Measurements from ENCODE around the gene BUD31. TPM values are rescaled to one million over a fixed set of nuclear protein-coding genes. Genes with fewer than 3 reads are reported as not detected.

BUD31 gene
- total and polyA plus RNA-seq, 2 of the 8 experiments (the other 6 are each of a cell fraction or from before 2014, with no cell fraction given) = 46.7 to 114 TPM

GRCh38 chr7:99403764-99404163 is 5.0 kb upstream of the BUD31 start:
- Histone ChIP-seq H3K4me1 (replicated peaks in 1 of 4; ENCODE audit: control insufficient read depth in 3 of 4, insufficient read depth in 4 of 4, low read length in 3 of 4) (peaks cover 0 to 3% (median under 1%) of the 10 kb centered on the region in 4 experiments; a peak in 2 of 7 replicates), H3K4ac (replicated peaks; ENCODE audit: insufficient read length, low read depth, low read length) (no peak overlapping the region), H4K8ac (ENCODE audit: extremely low read depth, insufficient read depth, low read length) (no peak overlapping the region), H4K5ac (ENCODE audit: insufficient read length, low read depth, low read length) (no peak overlapping the region), H3K27me3 (replicated peaks in 1 of 4; ENCODE audit: control insufficient read depth in 3 of 4, extremely low read depth in 1 of 4, insufficient read depth in 3 of 4, low read length in 3 of 4) (no peaks in the 10 kb centered on the region), H2AK5ac (ENCODE audit: low read depth, low read length) (no peak overlapping the region), H3K56ac (replicated peaks; ENCODE audit: insufficient read length, low read depth, low read length) (no peak overlapping the region), H2BK5ac (ENCODE audit: low read depth, low read length) (no peak overlapping the region), H3K23ac (ENCODE audit: insufficient read length) (no peak overlapping the region), H2AFZ (ENCODE audit: low read length) (no peak overlapping the region), H3K9me3 (ENCODE audit: insufficient read depth in 2 of 2, low read depth in 1 of 2, low read length in 1 of 2) (no peaks in the 10 kb centered on the region), H3K36me3 (ENCODE audit: control insufficient read depth in 2 of 4, insufficient read depth in 4 of 4, low read length in 3 of 4) (peaks cover 23 to 56% (median 46%) of the 10 kb centered on the region in 4 experiments; a peak in 7 of 8 replicates), H3K23me2 (ENCODE audit: low read depth, low read length) (peaks cover 7% of the 10 kb centered on the region), H3K18ac (ENCODE audit: extremely low read depth, low read length) (no peak overlapping the region), H4K20me1 (replicated peaks in 1 of 2; ENCODE audit: control insufficient read depth in 1 of 2, insufficient read depth in 2 of 2, low read length in 2 of 2) (peaks cover 21 to 39% of the 10 kb centered on the region in 2 experiments), H3K9ac (replicated peaks in 1 of 4; ENCODE audit: extremely low read depth in 1 of 4, low read depth in 3 of 4, low read length in 3 of 4) (no peak overlapping the region), H3K4me2 (ENCODE audit: insufficient read depth in 1 of 2, low read depth in 2 of 2, low read length in 2 of 2) (no peak overlapping the region), H3K27ac (ENCODE audit: low read depth, low read length) (no peak overlapping the region), H3K79me2 (ENCODE audit: control insufficient read depth in 1 of 2, insufficient read depth in 2 of 2, low read length in 2 of 2) (peaks cover 24 to 51% of the 10 kb centered on the region in 2 experiments), H2BK15ac (ENCODE audit: low read length) (no peak overlapping the region), H3K4me3 (ENCODE audit: extremely low read depth in 1 of 4, insufficient read depth in 2 of 4, low read depth in 3 of 4, low read length in 4 of 4) (no peak overlapping the region), H3K14ac (ENCODE audit: insufficient read length) (no peak overlapping the region), H2BK120ac (replicated peaks; ENCODE audit: low read depth, low read length) (no peak overlapping the region), H2BK20ac (ENCODE audit: low read length) (no peak overlapping the region), H4K91ac (replicated peaks; ENCODE audit: insufficient read length, low read length) (no peak overlapping the region), H2BK12ac (ENCODE audit: low read depth, low read length) (no peak overlapping the region), H3K79me1 (ENCODE audit: low read depth, low read length) (peaks cover 21% of the 10 kb centered on the region)
- WGBS, 2 experiments (ENCODE audit: extremely low coverage in 1 of 2, insufficient coverage in 1 of 2, insufficient read length in 1 of 2, insufficient replicate concordance in 2 of 2, low coverage in 1 of 2, low lambda C conversion rate in 2 of 2, missing lambda C conversion rate in 1 of 2) = 100% methylated on average over 5 of the region's 5 CpGs; no CpG with 5 or more reads in 1 of the 2 experiments
- DNase-seq (ENCODE audit: low read depth in 1 of 2, low spot score in 2 of 2) = no peak
- POLR2A ChIA-PET (ENCODE audit: partially characterized antibody) = interaction anchor here (0.7 to 8.4 kb wide), 4 partner anchors 10 to 90 kb away, joined by 3 to 150 read pairs (median 4); partner anchors contain the start of gene ATP5MF
- CTCF ChIA-PET (ENCODE audit: partially characterized antibody) = interaction anchor here (0.5 to 2.1 kb wide), 8 partner anchors 11 to 56 kb away, joined by 3 to 8 read pairs (median 3); no protein-coding TSS in a partner anchor
- no peak for FAIRE-seq
- TF ChIP-seq SAP30 (IDR thresholded peaks at IDR 0.05; ENCODE audit: insufficient read depth, insufficient replicate concordance, low read length) (no peak), NANOG (IDR thresholded peaks at IDR 0.05; ENCODE audit: insufficient read depth, low read depth, low read length, poor library complexity, severe bottlenecking) (no peak), RFX5 (IDR thresholded peaks at IDR 0.05; ENCODE audit: borderline replicate concordance, low read depth, low read length) (no peak), RNF2 (IDR thresholded peaks at IDR 0.05; ENCODE audit: borderline replicate concordance, low read depth, low read length, missing control alignments, poor library complexity, severe bottlenecking) (no peak), USF2 (IDR thresholded peaks at IDR 0.05; ENCODE audit: low read length) (no peak)
